HTR-8/SVneo (cell line): ENCODE data around the gene ACMSD.
A peak's percentile ranks its signal among the peaks of the same experiment; 100 is the strongest.

Experiments used
- DNase-seq: peaks from one replicate; pipeline ENCODE4 v3.0.0; 2011; ENCODE audit warnings: low spot score, mixed read lengths; ENCODE audit not compliant: insufficient read length
- FAIRE-seq: peaks from 2 replicates; lab custom pipeline; 2011; peaks lifted over from hg19 to GRCh38; lab: Jason Lieb, UNC

ACMSD gene

GRCh38 chr2:134934641-134935040 is 96.2 kb downstream of the ACMSD start:
- DNase-seq (no peak), FAIRE-seq (no peak)

DNA sequence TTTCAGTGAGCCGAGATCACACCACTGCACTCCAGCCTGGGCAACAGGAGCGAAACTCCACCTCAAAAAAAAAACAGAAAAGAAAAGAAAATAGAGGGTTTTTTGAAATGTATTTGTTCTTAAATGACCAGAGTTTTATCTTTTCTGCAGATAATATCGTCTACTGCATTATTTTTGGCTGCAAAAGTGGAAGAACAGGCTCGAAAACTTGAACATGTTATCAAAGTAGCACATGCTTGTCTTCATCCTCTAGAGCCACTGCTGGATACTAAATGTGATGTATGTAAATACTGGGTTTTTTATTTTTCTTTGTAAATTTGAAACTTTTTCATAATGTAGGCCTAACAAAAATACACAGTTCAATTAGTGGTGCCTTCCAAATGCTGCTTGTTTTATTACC is 98.3 kb downstream of the ACMSD start:
- no peak for FAIRE-seq
- no peak for DNase-seq

- DNase-seq (no peak), FAIRE-seq (no peak)
Measured at GRCh38 chr2:134943540-134943939, 105.1 kb downstream of the ACMSD start.

DNA sequence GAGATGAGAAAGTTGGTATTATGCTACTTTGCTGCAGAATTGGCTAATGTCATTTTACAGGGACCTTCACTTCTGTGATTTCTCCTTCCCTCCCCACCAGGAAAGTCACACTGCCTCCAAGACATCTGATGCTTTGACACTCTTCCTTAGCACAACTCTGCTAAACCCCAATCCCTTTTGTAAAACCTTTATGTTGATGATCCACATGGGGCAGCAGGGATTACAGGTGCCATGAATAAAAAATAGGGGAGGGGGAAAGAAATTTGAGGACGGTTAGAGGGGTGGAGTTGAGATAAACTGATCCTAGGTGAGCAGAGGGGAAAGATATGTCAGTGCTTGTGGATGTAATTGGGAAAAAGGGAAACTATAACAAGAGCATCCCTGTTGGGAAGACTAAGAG is 106.6 kb downstream of the ACMSD start:
- no peak for DNase-seq
- FAIRE-seq = no peak

GRCh38 chr2:134946073-134946472 is 107.7 kb downstream of the ACMSD start:
- DNase-seq (no peak), FAIRE-seq (peak; percentile 9)

GRCh38 chr2:134949981-134950708 is 111.7 kb downstream of the ACMSD start:
- DNase-seq (no peak), FAIRE-seq (no peak)

- DNase-seq = no peak
- FAIRE-seq = no peak
Measured at GRCh38 chr2:134950886-134951285, 112.5 kb downstream of the ACMSD start.
